Measurements from ENCODE around the gene EHMT1. TPM values are rescaled to one million over a fixed set of nuclear protein-coding genes. Genes with fewer than 3 reads are reported as not detected.

Gene EHMT1
- total and polyA plus RNA-seq, 9 of the 15 experiments (the other 6 are each of a cell fraction or from before 2014, with no cell fraction given) = 2.2 to 76.0 (median 36.4) TPM

DNA sequence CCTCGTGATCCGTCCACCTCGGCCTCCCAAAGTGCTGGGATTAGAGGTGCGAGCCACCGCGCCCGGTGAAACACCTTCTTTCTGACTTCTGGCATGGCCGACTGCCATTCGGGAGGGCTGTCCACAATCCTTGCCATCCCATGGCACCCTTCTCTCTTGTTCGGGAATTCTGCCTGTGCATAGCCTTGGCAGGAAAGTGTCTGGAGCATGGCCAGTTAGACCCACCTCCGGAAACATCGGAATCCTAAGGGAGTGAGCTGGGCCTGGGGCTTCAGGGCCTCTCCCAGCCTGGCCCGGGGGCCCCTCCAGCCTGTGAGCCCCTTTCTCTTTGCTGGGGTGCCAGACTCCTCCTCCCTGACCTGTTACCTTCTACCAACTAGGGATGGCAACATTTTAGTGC, 14.9 kb upstream of the EHMT1 start (continued):
- TF ChIP-seq MEIS2 (IDR thresholded peaks at IDR 0.05; ENCODE audit: partially characterized antibody) = no peak
- TF ChIP-seq, protein P1, sequence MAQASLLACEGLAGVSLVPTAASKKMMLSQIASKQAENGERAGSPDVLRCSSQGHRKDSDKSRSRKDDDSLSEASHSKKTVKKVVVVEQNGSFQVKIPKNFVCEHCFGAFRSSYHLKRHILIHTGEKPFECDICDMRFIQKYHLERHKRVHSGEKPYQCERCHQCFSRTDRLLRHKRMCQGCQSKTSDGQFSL (CRISPR knock-in tag; IDR thresholded peaks at IDR 0.05) = no peak
- TF ChIP-seq, protein P1 (tag; IDR thresholded peaks at IDR 0.05) = no peak
- TF ChIP-seq ZNF12 (CRISPR knock-in tag; IDR thresholded peaks at IDR 0.05) = no peak
- TF ChIP-seq POLR2AphosphoS2 (IDR thresholded peaks at IDR 0.05; ENCODE audit: low read length) = no peak
- no peak for TF ChIP-seq ZNF133 (CRISPR knock-in tag; IDR thresholded peaks at IDR 0.05)
- no peak for TF ChIP-seq RAD51 (IDR thresholded peaks at IDR 0.05; ENCODE audit: borderline replicate concordance, low read depth)
- no peak for TF ChIP-seq JUND (IDR thresholded peaks at IDR 0.05; ENCODE audit: borderline replicate concordance, low read depth, low read length)
- TF ChIP-seq JUND (tag; IDR thresholded peaks at IDR 0.05; ENCODE audit: borderline replicate concordance, low read depth, low read length) = no peak
- TF ChIP-seq, protein P2, sequence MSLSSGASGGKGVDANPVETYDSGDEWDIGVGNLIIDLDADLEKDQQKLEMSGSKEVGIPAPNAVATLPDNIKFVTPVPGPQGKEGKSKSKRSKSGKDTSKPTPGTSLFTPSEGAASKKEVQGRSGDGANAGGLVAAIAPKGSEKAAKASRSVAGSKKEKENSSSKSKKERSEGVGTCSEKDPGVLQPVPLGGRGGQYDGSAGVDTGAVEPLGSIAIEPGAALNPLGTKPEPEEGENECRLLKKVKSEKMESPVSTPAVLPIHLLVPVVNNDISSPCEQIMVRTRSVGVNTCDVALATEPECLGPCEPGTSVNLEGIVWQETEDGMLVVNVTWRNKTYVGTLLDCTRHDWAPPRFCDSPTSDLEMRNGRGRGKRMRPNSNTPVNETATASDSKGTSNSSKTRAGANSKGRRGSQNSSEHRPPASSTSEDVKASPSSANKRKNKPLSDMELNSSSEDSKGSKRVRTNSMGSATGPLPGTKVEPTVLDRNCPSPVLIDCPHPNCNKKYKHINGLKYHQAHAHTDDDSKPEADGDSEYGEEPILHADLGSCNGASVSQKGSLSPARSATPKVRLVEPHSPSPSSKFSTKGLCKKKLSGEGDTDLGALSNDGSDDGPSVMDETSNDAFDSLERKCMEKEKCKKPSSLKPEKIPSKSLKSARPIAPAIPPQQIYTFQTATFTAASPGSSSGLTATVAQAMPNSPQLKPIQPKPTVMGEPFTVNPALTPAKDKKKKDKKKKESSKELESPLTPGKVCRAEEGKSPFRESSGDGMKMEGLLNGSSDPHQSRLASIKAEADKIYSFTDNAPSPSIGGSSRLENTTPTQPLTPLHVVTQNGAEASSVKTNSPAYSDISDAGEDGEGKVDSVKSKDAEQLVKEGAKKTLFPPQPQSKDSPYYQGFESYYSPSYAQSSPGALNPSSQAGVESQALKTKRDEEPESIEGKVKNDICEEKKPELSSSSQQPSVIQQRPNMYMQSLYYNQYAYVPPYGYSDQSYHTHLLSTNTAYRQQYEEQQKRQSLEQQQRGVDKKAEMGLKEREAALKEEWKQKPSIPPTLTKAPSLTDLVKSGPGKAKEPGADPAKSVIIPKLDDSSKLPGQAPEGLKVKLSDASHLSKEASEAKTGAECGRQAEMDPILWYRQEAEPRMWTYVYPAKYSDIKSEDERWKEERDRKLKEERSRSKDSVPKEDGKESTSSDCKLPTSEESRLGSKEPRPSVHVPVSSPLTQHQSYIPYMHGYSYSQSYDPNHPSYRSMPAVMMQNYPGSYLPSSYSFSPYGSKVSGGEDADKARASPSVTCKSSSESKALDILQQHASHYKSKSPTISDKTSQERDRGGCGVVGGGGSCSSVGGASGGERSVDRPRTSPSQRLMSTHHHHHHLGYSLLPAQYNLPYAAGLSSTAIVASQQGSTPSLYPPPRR (CRISPR knock-in tag; IDR thresholded peaks at IDR 0.05; ENCODE audit: borderline replicate concordance) = no peak
